Kidney epithelial cell (primary cell): ENCODE results near the gene SH2D3A. TPM values are rescaled to one million over a fixed set of nuclear protein-coding genes. Genes with fewer than 3 reads are reported as not detected.
"Not testable (repeated sequence)": the region's sequence is repeated elsewhere in the genome, so short reads cannot be mapped to it uniquely, and the experiment has no call there.

Experiments used
- DNase-seq: peaks from one replicate; pipeline ENCODE4 v3.0.0-alpha.2; 2010; ENCODE audit warnings: low read depth
- H3K27me3 ChIP-seq: 2 replicates; pipeline ENCODE4 v1.6.0; 2011; ENCODE audit warnings: low read length; ENCODE audit not compliant: control insufficient read depth, insufficient read depth
- H3K36me3 ChIP-seq: 2 replicates; pipeline ENCODE4 v1.5.1; 2011; ENCODE audit warnings: low read length; ENCODE audit not compliant: control insufficient read depth, insufficient read depth
- H3K4me3 ChIP-seq: 2 replicates; pipeline ENCODE4 v1.5.1; 2011; ENCODE audit warnings: low read depth, mild to moderate bottlenecking, control low read depth, low read length
- CTCF ChIP-seq: IDR thresholded peaks from 2 replicates; pipeline ENCODE4 v1.5.1; 2011; ENCODE audit warnings: mild to moderate bottlenecking, moderate library complexity, low read length, control low read depth, inconsistent platforms; ENCODE audit not compliant: insufficient read depth, poor library complexity, severe bottlenecking
- total RNA-seq: library from RNA; depleted of rRNA; stranded (reverse); fragments of >200 nt; gene quantifications from 2 replicates; pipeline ENCODE4 v1.2.3, GENCODE V29; 2015

SH2D3A gene
- total RNA-seq, 1 donor from 2014 or later, result 40.0 TPM

- Histone ChIP-seq H3K36me3 (no peaks in the 10 kb centered on the region), H3K4me3 (no peak overlapping the region), H3K27me3 (peaks cover 2% of the 10 kb centered on the region)
- DNase-seq, result no peak
- TF ChIP-seq CTCF, result no peak
Observed at GRCh38 chr19:6774821-6775707, 7.8 kb upstream of the SH2D3A start.

GRCh38 chr19:6773323-6773931 lies 6.2 kb upstream of the SH2D3A start:
- no peak for TF ChIP-seq CTCF
- Histone ChIP-seq H3K4me3 (no peak overlapping the region), H3K36me3 (no peaks in the 10 kb centered on the region), H3K27me3 (peaks cover 2% of the 10 kb centered on the region)
- no peak for DNase-seq

GRCh38 chr19:6772866-6773322 lies 5.7 kb upstream of the SH2D3A start:
- no peak overlapping the region for H3K4me3 ChIP-seq
- DNase-seq, result no peak
- no peaks in the 10 kb centered on the region for H3K36me3 ChIP-seq
- no peak for TF ChIP-seq CTCF
- H3K27me3 ChIP-seq, result peaks cover 2% of the 10 kb centered on the region

GRCh38 chr19:6772028-6772865 lies 5.0 kb upstream of the SH2D3A start, which contains the start of gene VAV1:
Gene VAV1 (plus strand): TSS chr19:6772708. CDS start chr19:6772808, 100 bp downstream.
- Histone ChIP-seq H3K4me3 (no peak within 1 kb of the TSS), H3K36me3 (no peaks in the 10 kb centered on the region), H3K27me3 (peaks cover 2% of the 10 kb centered on the region)
- no peak for TF ChIP-seq CTCF
- DNase-seq, result no peak

- H3K27me3 ChIP-seq, DNase-seq, H3K36me3 ChIP-seq, H3K4me3 ChIP-seq: not testable (repeated sequence)
Observed at GRCh38 chr19:6771648-6772027, 4.4 kb upstream of the SH2D3A start.
